Trophoblast cell (in vitro differentiated cells and primary cell): Measurements from ENCODE around the gene RAB36.

Source experiments
- DNase-seq, 2 donors: peaks; one replicate each; pipeline ENCODE4 v3.0.0-alpha.2; 2016
- H2AFZ ChIP-seq: 2 replicates; pipeline ENCODE4 v1.6.1; 2013; ENCODE audit warnings: low read length, moderate library complexity, mild to moderate bottlenecking; ENCODE audit not compliant: insufficient read depth, poor library complexity
- H2AK5ac ChIP-seq: 2 replicates; pipeline ENCODE4 v1.6.1; 2013; ENCODE audit warnings: mild to moderate bottlenecking, low read length
- H2BK120ac ChIP-seq: 2 replicates; pipeline ENCODE4 v1.6.1; 2013; ENCODE audit warnings: low read length, mild to moderate bottlenecking, moderate library complexity; ENCODE audit not compliant: insufficient read depth, poor library complexity
- H2BK12ac ChIP-seq: 2 replicates; pipeline ENCODE4 v1.6.1; 2013; ENCODE audit warnings: mild to moderate bottlenecking, low read length, moderate library complexity
- H2BK5ac ChIP-seq: 2 replicates; pipeline ENCODE4 v1.6.1; 2013; ENCODE audit warnings: low read length, low read depth, moderate library complexity, mild to moderate bottlenecking; ENCODE audit not compliant: poor library complexity
- H3K14ac ChIP-seq: 2 replicates; pipeline ENCODE4 v1.6.1; 2013; ENCODE audit warnings: mild to moderate bottlenecking, low read length
- H3K18ac ChIP-seq: 2 replicates; pipeline ENCODE4 v1.6.1; 2013; ENCODE audit warnings: mild to moderate bottlenecking, low read length
- H3K23ac ChIP-seq: 2 replicates; pipeline ENCODE4 v1.6.1; 2013; ENCODE audit warnings: low read length
- H3K27ac ChIP-seq: 2 replicates; pipeline ENCODE4 v1.5.1; 2013; ENCODE audit warnings: low read depth, mild to moderate bottlenecking, inconsistent platforms, low read length, moderate library complexity
- H3K27me3 ChIP-seq: 2 replicates; pipeline ENCODE4 v1.6.1; 2013; ENCODE audit warnings: inconsistent platforms, mild to moderate bottlenecking, low read length, moderate library complexity; ENCODE audit not compliant: insufficient read depth
- H3K36me3 ChIP-seq, 2 experiments: 1 replicate in 1 of 2; 2 replicates in 1 of 2; pipeline ENCODE4 v1.6.1; 2013; ENCODE audit warnings: low read length in 2 of 2, mild to moderate bottlenecking in 2 of 2, moderate library complexity in 1 of 2; ENCODE audit not compliant: insufficient read depth in 2 of 2, control insufficient read depth in 1 of 2
- H3K4ac ChIP-seq: 2 replicates; pipeline ENCODE4 v1.6.1; 2013; ENCODE audit warnings: low read depth, mild to moderate bottlenecking, low read length, moderate library complexity
- H3K4me1 ChIP-seq, 2 experiments: 1 replicate in 1 of 2; 2 replicates in 1 of 2; pipeline ENCODE4 v1.6.1; 2013; ENCODE audit warnings: low read length in 2 of 2, mild to moderate bottlenecking in 2 of 2, moderate library complexity in 1 of 2; ENCODE audit not compliant: insufficient read depth in 2 of 2, control insufficient read depth in 1 of 2
- H3K4me2 ChIP-seq: 2 replicates; pipeline ENCODE4 v1.6.1; 2013; ENCODE audit warnings: inconsistent platforms, mild to moderate bottlenecking, low read length, moderate library complexity
- H3K4me3 ChIP-seq: 2 replicates; pipeline ENCODE4 v1.5.1; 2013; ENCODE audit warnings: mild to moderate bottlenecking, low read depth, low read length, inconsistent platforms
- H3K79me1 ChIP-seq: one replicate; pipeline ENCODE4 v1.6.1; 2013; ENCODE audit warnings: low read length
- H3K79me2 ChIP-seq: 2 replicates; pipeline ENCODE4 v1.6.1; 2013; ENCODE audit warnings: low read length, mild to moderate bottlenecking; ENCODE audit not compliant: control insufficient read depth, insufficient read depth, poor library complexity
- H3K9ac ChIP-seq: 2 replicates; pipeline ENCODE4 v1.6.1; 2013; ENCODE audit warnings: mild to moderate bottlenecking, low read length
- H3K9me3 ChIP-seq: 2 replicates; pipeline ENCODE4 v1.6.1; 2013; ENCODE audit warnings: low read depth, mild to moderate bottlenecking, control low read depth, inconsistent platforms, low read length; ENCODE audit not compliant: insufficient read depth
- H4K12ac ChIP-seq: 2 replicates; pipeline ENCODE4 v1.6.1; 2013; ENCODE audit warnings: low read depth, mild to moderate bottlenecking, low read length, moderate library complexity
- H4K8ac ChIP-seq: 2 replicates; pipeline ENCODE4 v1.6.1; 2013; ENCODE audit warnings: low read depth, mild to moderate bottlenecking, low read length, moderate library complexity
- H4K91ac ChIP-seq: one replicate; pipeline ENCODE4 v1.6.1; 2013; ENCODE audit warnings: low read depth, mild to moderate bottlenecking, low read length, moderate library complexity
- WGBS: extraction: QIAGEN DNeasy Blood & Tissue Kit; methylation state at CpG from one replicate; pipeline ENCODE4 v1.1.7; 2013; ENCODE audit warnings: missing lambda C conversion rate; ENCODE audit not compliant: insufficient read length, insufficient coverage; ENCODE audit errors: extremely low coverage; 5-methylcytosine and 5-hydroxymethylcytosine counted together

The RAB36 gene

GRCh38 chr22:23119494-23120414 is 25.5 kb upstream of the RAB36 start:
- no peak overlapping the region for H3K18ac ChIP-seq
- DNase-seq, result no peak
- no CpG with 5 or more reads among the region's 15 CpGs for WGBS
- no peaks in the 10 kb centered on the region for H3K79me2 ChIP-seq
- no peak overlapping the region for H2AK5ac ChIP-seq
- H3K27me3 ChIP-seq, result no peaks in the 10 kb centered on the region
- no peak overlapping the region for H2BK5ac ChIP-seq
- no peak overlapping the region for H4K12ac ChIP-seq
- H4K91ac ChIP-seq, result no peak overlapping the region
- H4K8ac ChIP-seq, result no peak overlapping the region
- peaks cover 4 to 11% of the 10 kb centered on the region in 2 experiments for H3K4me1 ChIP-seq
- H2BK120ac ChIP-seq, result no peak overlapping the region
- H3K36me3 ChIP-seq, result no peaks in the 10 kb centered on the region
- no peak overlapping the region for H2BK12ac ChIP-seq
- H3K79me1 ChIP-seq, result no peaks in the 10 kb centered on the region
- H3K4me3 ChIP-seq, result no peak overlapping the region
- no peak overlapping the region for H3K23ac ChIP-seq
- H3K9ac ChIP-seq, result no peak overlapping the region
- H2AFZ ChIP-seq, result no peak overlapping the region
- no peak overlapping the region for H3K27ac ChIP-seq
- H3K4me2 ChIP-seq, result no peak overlapping the region
- H3K4ac ChIP-seq, result no peak overlapping the region
- H3K14ac ChIP-seq, result no peak overlapping the region
- H3K9me3 ChIP-seq, result peaks cover 2% of the 10 kb centered on the region

- no peak overlapping the region for H3K27ac ChIP-seq
- no peak overlapping the region for H4K91ac ChIP-seq
- no peak for DNase-seq
- H4K8ac ChIP-seq, result no peak overlapping the region
- no peak overlapping the region for H3K9ac ChIP-seq
- H3K14ac ChIP-seq, result no peak overlapping the region
- H3K23ac ChIP-seq, result no peak overlapping the region
- no peak overlapping the region for H4K12ac ChIP-seq
- H2BK120ac ChIP-seq, result no peak overlapping the region
- H3K27me3 ChIP-seq, result no peaks in the 10 kb centered on the region
- H3K79me2 ChIP-seq, result no peaks in the 10 kb centered on the region
- no peak overlapping the region for H3K4ac ChIP-seq
- no peaks in the 10 kb centered on the region for H3K36me3 ChIP-seq
- no peaks in the 10 kb centered on the region for H3K79me1 ChIP-seq
- no peak overlapping the region for H2BK5ac ChIP-seq
- no peak overlapping the region for H2BK12ac ChIP-seq
- H3K4me1 ChIP-seq, result peaks cover 4 to 11% of the 10 kb centered on the region in 2 experiments
- WGBS, result no CpG with 5 or more reads among the region's 7 CpGs
- peaks cover 2% of the 10 kb centered on the region for H3K9me3 ChIP-seq
- no peak overlapping the region for H3K4me2 ChIP-seq
- no peak overlapping the region for H3K4me3 ChIP-seq
- no peak overlapping the region for H2AK5ac ChIP-seq
- H3K18ac ChIP-seq, result no peak overlapping the region
- no peak overlapping the region for H2AFZ ChIP-seq
Measured at GRCh38 chr22:23120415-23120899, 24.8 kb upstream of the RAB36 start.

GRCh38 chr22:23121000-23121421 is 24.3 kb upstream of the RAB36 start:
- Histone ChIP-seq H3K4ac (no peak overlapping the region), H4K8ac (no peak overlapping the region), H2BK5ac (no peak overlapping the region), H2AFZ (no peak overlapping the region), H3K4me3 (no peak overlapping the region), H4K12ac (no peak overlapping the region), H3K79me1 (no peaks in the 10 kb centered on the region), H2AK5ac (no peak overlapping the region), H3K4me1 (peaks cover 4 to 11% of the 10 kb centered on the region in 2 experiments), H3K27ac (no peak overlapping the region), H3K14ac (no peak overlapping the region), H3K9ac (no peak overlapping the region), H3K79me2 (no peaks in the 10 kb centered on the region), H3K4me2 (no peak overlapping the region), H3K23ac (no peak overlapping the region), H4K91ac (no peak overlapping the region), H2BK12ac (no peak overlapping the region), H2BK120ac (no peak overlapping the region), H3K18ac (no peak overlapping the region), H3K9me3 (peaks cover 2% of the 10 kb centered on the region), H3K27me3 (no peaks in the 10 kb centered on the region), H3K36me3 (no peaks in the 10 kb centered on the region)
- no CpG with 5 or more reads among the region's 4 CpGs for WGBS
- DNase-seq, result peak in 1 of 2 donors; percentile 3

- no peak overlapping the region for H3K18ac ChIP-seq
- no peak overlapping the region for H4K8ac ChIP-seq
- H3K9me3 ChIP-seq, result peaks cover 2% of the 10 kb centered on the region
- no CpG with 5 or more reads among the region's 9 CpGs for WGBS
- H3K79me2 ChIP-seq, result no peaks in the 10 kb centered on the region
- no peak overlapping the region for H2AFZ ChIP-seq
- no peak overlapping the region for H3K14ac ChIP-seq
- H3K27ac ChIP-seq, result no peak overlapping the region
- peak in 1 of 2 donors; percentile 19 for DNase-seq
- H2BK12ac ChIP-seq, result no peak overlapping the region
- no peak overlapping the region for H2AK5ac ChIP-seq
- H3K4me1 ChIP-seq, result peaks cover 4 to 11% of the 10 kb centered on the region in 2 experiments
- no peak overlapping the region for H3K23ac ChIP-seq
- no peak overlapping the region for H3K9ac ChIP-seq
- H3K4me3 ChIP-seq, result no peak overlapping the region
- H3K4me2 ChIP-seq, result no peak overlapping the region
- H2BK5ac ChIP-seq, result no peak overlapping the region
- H4K12ac ChIP-seq, result no peak overlapping the region
- H3K27me3 ChIP-seq, result no peaks in the 10 kb centered on the region
- no peak overlapping the region for H4K91ac ChIP-seq
- H2BK120ac ChIP-seq, result no peak overlapping the region
- no peak overlapping the region for H3K4ac ChIP-seq
- H3K36me3 ChIP-seq, result no peaks in the 10 kb centered on the region
- no peaks in the 10 kb centered on the region for H3K79me1 ChIP-seq
Measured at GRCh38 chr22:23121424-23121823, 23.9 kb upstream of the RAB36 start.
